ENCODE results near the gene GSG1L.

The GSG1L gene

DNA sequence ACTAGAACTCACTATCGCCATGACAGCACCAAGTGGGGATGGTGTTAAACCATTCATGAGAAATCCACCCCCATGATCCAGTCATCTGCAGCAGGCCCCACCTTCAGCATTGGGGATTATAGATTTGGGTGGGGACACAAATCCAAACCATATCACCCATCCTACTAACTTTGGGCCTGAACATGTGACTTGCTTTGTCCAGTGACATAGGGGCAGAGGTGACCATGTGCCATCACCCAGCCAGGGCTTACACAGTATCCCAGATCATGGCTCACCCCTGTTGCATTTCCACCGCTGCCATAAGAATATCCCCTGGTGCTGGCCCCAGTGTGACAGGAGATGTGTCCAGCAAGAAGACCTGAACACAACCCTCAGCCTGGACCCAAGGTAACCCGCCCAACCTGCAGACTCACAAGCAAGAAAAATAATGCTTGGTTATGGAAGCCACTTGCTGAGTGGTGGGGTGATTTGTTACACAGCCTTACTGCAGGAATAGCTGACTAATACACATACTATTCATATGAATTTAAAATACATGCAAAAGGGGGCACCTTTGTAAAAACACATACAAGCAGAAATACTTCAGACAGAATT lies 130.9 kb downstream of the GSG1L start:
- DNase-seq: no peak

DNA sequence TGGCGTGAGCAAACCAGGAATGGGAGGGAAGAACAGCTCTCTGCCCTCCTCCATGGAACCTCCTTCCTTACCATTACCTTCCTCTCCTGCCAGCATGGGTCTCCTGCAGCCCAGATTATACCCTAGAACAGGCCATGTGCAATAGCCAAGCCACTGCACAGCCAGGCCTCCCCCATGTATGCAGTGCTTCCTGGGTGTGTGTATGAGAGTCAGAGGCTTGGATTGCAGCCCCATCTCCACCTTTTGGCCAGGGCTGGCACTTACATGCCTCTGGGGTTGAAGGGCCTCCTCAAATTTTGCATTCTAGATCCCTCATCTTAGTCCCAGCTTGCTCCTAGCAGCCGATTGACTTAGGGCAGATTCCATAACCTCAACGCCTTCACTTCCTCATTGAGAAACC lies 133.7 kb downstream of the GSG1L start:
- DNase-seq: no peak

GRCh38 chr16:27928542-27928941 lies 135.0 kb downstream of the GSG1L start:
- DNase-seq: no peak

GRCh38 chr16:27927266-27927901 lies 136.1 kb downstream of the GSG1L start:
- DNase-seq: no peak

DNA sequence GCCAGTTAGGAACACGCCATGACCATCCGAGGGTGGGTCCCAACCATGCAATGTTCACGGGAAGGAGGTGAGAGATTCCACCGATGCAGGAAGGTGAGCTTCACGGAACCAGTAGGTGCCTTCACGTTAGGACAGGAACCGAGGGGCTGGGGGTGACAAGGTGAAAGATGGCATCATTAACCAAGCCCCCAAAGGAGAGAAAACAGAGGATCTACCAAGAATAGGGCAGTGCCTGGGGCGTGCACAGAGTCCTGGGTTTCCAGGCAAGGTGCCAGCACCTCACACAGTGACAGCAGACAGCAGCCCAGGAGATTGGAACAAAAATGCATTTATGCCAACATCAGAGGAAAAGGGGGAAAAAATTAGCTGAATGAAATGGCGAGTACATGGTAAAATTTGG lies 137.9 kb downstream of the GSG1L start:
- DNase-seq: no peak

DNA sequence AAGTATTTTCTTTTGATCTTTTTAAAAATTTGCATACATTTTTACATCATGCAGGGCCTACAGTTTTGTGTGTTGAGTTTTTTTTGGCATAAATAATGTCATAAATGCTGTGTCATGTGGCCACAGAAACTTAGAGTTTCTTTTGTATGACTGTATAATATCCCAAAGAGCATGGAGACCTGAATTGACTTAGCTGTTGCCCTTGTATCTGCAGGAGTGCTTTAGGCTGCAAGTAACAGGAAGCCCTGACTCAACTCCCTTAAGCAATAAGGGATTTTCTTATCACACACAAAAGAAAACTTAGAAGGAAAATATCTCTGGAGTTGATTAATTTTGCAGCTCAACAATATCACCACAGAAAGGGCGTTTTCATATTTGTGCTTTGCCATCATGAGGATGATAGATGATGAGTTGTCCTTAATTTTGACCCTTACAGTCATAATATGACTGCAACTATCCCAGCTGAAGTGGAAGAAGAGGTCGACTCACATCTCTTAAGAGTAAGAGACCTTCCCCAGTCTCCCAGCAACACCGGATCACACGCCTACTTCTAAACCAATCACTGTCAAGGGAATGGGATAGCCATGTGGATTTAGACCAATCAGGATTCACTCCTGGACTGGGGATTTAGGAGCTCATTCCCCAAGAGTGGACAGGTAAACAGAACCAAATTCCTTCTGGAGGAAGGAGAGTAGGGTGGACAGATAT lies 138.9 kb downstream of the GSG1L start:
- DNase-seq: no peak

DNA sequence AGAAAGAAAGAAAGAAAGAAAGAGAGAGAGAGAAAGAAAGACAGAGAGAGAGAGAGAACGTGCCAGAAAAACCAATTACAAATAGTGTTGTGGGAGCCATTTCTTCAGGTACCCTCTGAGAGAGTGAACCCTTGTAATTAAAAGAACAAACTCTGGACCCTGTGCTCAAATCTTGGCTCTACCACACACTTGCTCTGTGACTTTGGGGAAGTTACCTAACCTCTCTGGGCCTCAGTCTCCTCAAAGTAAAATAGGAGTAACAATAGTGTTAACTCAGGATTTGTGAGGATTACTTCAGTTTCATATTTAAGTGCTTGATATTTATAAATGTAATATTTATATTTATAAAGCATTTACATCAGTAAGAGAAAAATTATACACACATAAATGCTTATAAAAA lies 139.8 kb downstream of the GSG1L start:
- no peak for DNase-seq

- no peak for DNase-seq
These were observed 141.1 kb downstream of the GSG1L start for GRCh38 chr16:27922433-27922832.

- no peak for DNase-seq
These were observed 142.4 kb downstream of the GSG1L start for GRCh38 chr16:27921134-27921533.

- peak; percentile 3 for DNase-seq
These were observed 143.1 kb downstream of the GSG1L start for GRCh38 chr16:27920391-27920891.

DNA sequence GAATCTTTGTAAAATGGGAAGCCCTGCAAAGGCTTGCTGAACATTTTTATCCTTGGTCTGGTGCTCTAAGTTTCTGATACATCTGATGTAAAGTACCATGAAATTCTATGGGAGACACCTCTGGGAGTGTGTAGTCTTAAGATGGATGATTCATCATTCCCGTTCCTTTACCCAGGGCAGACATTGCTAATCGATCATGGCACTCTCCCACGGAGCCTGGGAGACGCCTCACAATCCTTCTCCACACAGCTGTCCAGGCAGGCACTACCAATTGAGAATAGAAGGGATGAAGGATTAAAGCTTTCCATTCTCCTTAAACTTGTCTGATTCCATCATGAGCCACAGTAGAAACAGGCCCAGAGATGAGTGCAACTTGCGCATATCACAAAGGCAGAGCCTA lies 144.8 kb downstream of the GSG1L start:
- DNase-seq: no peak

DNA sequence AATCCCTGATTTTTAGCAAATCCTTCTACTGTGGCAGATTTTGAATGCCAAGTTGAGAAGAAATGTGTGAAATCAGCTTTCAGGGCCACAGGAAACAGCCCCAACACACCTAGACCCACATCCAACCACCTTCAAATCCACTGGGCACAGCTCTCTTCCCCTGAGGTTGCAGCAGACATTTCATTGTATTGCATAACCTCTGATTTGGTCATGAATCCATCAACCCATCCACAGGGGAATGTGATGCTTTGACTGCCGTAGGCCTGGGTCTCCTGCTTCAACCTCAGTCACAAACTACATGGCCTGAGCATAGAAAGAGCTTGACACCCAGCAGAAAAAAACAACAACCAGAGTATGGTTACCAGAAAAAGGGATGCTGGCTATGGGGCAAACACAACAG lies 145.6 kb downstream of the GSG1L start:
- no peak for DNase-seq

- DNase-seq: no peak
These were observed 152.0 kb downstream of the GSG1L start for GRCh38 chr16:27911486-27911885.

DNA sequence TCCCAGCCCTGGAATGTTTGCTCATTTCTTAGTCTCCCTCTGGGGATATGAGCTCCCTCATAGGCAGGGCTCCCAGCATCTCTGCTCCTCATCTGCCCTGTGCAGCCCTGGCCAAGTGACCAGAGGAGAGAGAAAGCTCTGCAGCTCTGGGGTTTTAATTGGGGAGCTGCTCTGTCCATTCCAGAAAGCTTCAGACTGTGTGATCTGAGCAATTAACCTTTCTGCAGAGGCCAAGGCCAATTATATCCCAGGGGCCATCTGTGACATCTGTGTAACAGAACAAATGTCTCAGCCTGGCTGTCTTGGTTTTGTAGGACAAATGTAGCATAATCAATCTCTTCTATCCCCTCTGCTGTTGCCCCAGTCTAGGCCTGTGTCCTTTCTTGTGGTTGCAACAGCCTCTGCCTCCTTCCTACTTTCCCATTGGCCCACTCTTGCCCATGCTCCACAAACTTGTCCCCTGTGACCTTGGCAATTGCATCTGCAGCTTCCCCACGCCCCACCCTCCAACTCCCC lies 156.0 kb downstream of the GSG1L start:
- DNase-seq: no peak

DNA sequence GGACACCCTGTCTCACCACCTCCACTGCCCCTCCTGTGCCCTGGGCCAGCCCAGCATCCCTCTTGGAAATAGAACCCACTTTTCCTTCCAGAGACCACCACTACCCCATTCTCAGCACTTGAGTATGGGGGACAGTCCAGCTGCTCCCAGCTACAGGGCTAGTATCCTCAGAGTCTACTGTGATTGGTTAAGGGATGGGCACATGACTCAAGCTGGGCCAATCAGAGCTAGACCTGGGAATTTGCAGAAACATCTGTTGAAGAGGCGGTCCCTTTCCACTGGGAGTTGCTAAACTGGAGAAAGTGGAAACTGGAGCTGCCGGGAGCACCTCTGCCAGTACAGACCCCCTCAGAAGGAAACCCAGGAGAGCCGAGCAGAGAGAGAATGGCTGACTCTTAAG lies 156.6 kb downstream of the GSG1L start:
- no peak for DNase-seq

DNA sequence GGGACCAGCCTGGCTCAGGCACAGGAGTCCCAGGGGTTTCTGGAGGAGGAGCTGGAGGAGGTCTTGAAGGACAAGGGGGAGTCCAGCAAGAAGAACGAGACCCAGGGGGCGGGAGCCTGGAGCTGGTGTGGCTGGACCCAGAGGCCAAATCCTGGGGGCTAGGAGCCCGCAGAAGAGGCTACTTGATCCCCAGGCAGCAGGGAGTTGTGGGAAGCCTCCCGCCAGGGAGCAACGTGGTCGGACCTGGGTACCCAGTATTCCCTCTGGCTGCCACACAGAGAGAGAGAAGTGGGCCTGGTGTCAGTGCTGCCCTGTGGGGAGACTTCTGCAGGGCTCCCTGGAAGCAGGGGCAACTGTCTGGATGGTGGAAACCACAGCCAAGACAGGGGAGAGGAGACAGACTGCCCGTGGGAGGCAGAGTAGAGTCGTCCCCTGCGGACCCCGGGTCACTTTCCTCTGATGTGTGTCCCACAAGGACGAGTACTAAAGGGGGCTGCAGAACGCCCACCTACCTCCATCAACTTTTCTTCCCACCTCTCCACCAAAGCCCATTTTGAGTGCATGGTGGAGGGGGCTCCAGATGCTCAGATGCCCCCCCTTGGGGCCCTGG lies 160.4 kb downstream of the GSG1L start:
- DNase-seq: no peak

GRCh38 chr16:27902551-27902950 lies 161.0 kb downstream of the GSG1L start:
- no peak for DNase-seq

- DNase-seq: no peak
These were observed 161.6 kb downstream of the GSG1L start for GRCh38 chr16:27901956-27902355.

- DNase-seq: no peak
These were observed 163.8 kb downstream of the GSG1L start for GRCh38 chr16:27899736-27900135.

DNA sequence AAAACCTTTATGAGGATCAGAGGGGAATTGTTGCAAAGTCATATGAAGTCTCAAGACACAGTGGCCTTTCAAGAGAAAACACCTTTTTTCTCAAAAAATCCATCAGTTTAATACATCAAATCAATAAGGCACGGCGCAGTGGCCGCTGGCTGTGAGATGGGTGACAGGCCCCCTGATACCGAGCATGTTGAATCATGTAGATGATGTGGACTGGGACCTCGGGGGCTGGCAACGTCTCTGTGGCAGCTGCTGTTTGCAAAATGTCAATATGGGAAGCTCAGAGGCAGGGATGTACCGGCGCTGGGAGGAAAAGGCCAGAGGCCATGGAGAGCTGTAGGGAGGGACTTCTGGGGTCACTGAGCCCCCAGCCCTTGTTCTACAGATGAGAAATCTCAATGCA lies 169.1 kb downstream of the GSG1L start:
- DNase-seq: no peak

GRCh38 chr16:27892879-27893278 lies 170.6 kb downstream of the GSG1L start:
- no peak for DNase-seq

GRCh38 chr16:27890866-27891265 lies 172.6 kb downstream of the GSG1L start:
- DNase-seq: no peak

DNA sequence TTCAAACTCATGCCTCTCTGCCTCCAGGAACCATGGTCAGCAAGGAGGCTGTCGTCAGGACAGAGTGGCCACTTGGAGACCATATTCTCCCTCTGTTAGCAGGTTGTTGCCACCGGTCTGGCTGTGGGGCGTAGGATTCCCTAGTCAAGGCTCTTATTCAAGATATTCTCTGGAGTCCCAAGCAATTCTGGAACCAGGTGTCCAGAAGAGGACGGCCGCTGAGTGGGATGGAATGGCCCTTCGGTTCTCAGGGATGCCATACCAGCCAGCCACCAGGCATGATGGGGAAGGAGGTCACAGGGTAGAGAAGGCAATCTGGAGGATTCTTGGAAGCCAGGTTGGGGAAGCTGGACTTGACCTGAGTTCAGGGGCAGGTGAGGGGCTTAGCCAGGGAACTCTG lies 173.5 kb downstream of the GSG1L start:
- no peak for DNase-seq

- no peak for DNase-seq
These were observed 179.9 kb downstream of the GSG1L start for GRCh38 chr16:27883576-27883975.
